Fibroblast of skin of right biceps (primary cell): ENCODE measurements around the gene UBA1.

ENCODE experiments used
- DNase-seq: peaks from one replicate; pipeline ENCODE4 v3.0.0-alpha.2; 2013

UBA1 gene

DNA sequence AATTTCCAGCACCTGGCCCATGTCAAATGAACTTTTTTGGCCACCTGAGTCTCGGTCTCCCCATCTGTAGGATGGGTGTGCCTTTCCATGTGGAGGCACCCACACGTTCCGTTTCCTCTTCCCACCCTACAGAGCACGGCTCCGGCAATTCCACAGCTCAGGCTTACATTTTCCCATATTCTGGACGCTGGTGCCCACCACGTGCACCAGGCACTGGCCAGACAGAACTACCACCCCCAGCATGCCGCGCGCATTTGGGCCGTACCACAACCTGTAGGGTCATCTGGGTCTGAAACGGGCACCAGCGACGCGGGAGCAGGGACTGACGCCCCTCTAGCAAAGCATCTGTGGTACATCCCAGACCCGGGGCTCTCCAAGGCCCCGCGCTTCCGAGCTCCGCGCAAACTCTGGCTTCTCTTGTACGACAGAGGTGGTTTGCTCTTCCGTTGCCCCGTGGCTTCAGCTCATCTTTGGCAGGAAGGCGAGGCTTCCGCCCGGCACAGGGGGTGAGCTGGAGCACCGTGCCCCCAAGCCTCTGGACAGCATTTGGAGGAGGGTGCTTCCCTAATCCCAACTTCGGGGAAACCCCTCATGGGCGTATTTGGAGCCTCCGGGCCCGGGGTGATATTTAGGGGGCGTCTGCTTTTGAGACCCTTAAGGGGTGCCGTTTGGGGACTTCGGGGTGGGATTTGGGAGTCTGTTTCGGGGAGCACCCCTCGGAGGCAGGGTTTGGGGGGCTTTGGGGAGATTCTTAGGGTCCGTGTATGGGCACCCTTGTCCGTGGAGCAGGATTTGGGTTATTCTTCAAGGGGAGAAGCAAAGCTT is 3.0 kb upstream of the UBA1 start:
- peak; percentile 94 for DNase-seq

DNA sequence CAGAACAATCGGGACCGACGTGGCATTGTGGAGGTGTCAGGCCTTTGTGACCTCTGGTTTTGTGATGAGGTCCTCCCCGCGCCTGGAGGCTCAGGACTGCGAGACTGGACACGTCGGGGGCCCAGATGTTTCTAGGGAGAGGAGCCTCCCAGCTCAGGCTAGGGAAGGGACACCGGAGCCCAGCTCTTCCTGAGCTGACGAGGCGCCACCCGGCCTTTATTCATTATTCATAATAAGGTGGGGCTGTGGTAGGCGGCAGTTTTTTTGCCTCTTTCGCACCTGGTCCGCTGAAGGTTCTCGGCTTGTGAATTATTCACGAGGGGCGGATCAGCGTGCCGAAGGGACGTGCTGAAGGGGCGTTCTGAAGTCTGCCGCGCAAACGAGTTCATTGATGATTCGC is 2.3 kb upstream of the UBA1 start:
- no peak for DNase-seq

DNA sequence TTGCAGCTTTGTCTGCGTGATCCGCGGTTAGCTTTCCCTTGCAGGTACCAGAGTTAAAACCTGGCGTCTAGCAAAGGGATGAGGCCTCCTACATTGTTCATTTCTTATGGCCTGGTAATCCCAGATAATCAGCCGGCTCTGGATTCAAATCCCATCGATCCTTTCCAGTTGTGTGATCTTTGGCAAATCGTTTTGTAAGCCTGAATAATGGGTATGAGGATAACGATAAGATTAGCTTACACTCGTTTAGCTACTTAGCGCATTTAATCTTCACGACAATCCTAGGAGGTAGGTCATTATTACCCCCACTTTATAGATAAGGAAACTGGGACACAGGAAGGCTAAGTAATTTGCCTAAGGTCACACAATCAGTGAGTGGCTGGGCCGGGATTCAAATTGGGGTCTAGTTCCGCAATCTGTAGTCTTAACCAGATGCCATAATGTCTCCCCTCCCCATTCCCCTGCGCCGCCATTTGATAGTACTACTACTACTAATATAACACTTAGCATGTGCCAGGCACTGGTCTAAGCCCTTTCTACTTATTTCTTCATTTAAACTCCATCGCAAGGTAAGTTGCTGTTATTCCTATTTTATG is 1.7 kb upstream of the UBA1 start:
- no peak for DNase-seq

DNA sequence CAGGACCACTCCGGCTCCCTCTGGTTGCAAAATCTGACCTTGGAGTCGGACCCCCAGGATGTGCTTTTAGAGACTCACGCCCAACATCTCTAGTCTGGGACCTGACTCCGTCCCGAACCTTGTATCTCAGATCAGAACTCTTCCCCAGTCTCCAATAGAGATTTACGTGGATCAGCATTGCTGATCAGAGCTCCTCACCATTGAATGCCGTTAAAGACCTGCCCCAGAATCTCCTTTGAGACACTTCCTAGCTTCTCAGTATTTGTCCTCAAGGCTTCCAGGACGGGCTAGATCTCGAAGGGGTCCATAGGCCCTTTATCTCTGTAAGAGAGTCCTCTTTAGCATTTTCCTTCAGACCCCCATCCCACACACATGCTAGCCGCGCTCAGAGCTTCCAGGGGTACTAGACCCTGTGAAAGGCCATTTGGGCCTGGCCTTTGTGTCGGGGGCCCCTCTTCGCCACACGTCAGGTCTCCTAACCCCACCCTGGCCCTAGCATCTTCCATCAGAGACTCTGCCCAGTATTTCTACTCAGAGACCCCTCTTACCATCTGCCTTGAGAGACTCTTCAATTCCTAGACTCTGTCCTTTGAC is 662 bp downstream of the UBA1 start:
- no peak for DNase-seq

DNA sequence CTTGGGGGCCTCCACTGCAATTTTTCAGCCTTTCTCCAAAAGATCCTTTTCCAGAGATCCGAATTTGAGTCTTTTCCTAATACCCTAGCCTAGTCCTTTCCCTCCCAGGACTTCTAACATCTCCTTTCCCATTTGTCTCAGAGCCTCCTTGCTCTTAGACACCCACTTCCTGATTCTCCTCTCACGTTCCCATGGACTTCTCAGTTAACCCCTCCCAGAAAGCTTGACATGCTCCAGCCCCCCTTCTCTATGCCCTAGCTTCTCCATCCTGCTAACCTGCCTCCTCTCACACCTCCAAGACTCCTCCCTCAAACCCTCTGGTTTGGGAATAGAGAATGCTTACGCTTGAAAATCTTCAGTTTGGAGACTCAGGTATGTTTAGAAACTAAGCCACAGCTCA is 2.5 kb downstream of the UBA1 start:
- DNase-seq: no peak

DNA sequence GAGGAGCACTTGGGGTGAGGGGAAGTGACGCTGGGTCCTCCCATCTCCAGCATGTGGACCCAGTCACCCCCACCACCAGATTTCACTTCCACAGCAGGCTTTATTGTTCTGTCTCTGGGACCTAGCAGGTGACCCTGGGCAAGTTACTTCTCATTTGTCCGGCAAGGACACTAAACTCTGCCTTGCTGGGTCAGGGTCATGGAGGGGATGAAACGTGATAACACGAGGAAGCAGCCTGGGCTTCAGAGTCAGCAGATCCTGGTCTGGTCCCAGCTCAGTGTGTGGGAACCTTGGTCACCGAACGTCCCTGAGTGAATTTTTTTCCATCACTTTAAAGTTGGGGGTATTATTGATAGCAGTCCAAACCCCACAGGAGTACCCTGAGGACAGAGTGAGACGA is 3.9 kb downstream of the UBA1 start:
- DNase-seq: no peak

DNA sequence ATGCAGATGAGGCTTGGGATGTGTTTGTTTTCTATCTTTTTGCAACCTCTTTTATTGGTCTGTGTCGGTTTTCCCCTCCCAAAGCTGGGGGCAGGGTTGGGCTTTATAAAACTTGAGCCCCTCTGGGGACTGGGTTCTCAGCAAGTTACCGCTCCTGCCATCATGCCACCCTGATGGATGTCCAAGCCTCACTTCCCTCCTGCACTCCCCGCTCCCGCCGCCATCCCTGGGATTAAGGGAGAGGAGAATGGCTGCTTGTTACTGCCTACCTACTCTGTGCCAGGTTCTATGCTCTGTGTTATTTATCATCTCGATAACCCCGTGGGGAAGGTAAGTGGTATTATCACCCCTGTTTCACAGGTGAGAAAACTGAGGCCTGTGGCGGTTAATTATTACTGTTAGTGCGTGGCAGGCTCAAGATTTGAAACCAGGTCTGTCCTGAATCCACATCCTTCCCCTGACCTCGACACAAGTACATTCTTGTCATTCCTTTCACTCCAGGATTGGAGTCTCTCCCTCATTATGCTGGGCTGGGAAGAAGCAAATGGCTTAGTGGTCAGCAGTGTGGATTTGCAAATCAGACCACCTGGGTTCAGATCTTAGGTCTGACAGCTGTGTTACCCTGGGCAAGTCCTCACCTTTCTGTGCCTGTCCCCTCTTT is 4.5 kb downstream of the UBA1 start:
- DNase-seq: peak; percentile 22

DNA sequence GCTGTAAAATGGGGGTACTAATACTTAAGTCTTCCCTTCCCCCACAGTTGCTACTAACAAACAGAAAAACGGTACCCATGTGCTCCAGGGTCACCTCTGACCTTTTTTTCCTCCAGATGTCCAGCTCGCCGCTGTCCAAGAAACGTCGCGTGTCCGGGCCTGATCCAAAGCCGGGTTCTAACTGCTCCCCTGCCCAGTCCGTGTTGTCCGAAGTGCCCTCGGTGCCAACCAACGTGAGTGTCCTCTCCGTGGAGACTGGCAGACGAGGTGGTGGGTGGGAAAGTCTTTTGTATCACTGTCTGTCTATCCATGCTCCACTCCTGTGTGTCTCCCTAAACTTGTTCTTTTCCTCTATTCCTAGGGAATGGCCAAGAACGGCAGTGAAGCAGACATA is 5.1 kb downstream of the UBA1 start:
- DNase-seq: no peak

DNA sequence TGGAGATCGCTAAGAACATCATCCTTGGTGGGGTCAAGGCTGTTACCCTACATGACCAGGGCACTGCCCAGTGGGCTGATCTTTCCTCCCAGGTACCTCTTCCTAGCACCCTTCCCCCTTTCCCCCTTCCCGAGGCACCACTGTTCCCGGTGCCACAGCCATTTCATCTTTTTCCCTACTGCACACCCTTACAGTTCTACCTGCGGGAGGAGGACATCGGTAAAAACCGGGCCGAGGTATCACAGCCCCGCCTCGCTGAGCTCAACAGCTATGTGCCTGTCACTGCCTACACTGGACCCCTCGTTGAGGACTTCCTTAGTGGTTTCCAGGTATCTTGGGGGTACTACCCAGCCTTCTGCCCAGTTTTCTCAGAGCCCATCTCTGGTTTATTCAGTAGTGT is 5.7 kb downstream of the UBA1 start:
- no peak for DNase-seq

DNA sequence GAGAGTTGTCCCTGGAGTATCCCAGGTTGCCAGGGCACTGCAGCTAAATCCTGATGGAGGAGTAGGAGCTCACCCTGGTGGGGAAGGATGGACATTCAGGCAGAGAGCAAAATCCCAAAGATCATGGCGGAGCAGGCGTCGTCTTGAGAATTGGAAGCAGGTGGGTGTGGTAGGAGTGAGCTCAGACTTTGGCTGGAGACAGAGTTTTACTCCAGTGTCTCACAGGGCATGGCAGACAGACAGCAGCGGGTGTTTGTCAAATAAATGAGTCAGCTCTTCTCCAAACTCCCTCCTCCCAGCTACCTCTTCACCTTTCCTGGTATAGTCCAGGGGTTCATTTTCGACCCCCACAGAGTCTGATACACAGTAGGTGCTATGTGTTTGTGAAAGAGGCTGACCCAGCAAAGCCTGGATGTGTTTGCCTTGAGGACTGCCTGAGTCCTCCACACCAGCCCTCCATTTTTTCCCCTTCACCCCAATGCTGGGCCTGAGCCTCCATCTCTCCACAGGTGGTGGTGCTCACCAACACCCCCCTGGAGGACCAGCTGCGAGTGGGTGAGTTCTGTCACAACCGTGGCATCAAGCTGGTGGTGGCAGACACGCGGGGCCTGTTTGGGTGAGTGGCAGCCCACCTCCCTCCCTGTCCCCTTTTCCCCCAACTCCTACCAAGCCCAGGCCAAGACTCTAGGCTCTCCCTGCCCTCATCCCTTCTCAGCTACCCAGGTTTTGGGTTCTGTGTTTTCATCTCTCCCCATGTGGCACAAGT is 6.9 kb downstream of the UBA1 start:
- DNase-seq: peak; percentile 61

DNA sequence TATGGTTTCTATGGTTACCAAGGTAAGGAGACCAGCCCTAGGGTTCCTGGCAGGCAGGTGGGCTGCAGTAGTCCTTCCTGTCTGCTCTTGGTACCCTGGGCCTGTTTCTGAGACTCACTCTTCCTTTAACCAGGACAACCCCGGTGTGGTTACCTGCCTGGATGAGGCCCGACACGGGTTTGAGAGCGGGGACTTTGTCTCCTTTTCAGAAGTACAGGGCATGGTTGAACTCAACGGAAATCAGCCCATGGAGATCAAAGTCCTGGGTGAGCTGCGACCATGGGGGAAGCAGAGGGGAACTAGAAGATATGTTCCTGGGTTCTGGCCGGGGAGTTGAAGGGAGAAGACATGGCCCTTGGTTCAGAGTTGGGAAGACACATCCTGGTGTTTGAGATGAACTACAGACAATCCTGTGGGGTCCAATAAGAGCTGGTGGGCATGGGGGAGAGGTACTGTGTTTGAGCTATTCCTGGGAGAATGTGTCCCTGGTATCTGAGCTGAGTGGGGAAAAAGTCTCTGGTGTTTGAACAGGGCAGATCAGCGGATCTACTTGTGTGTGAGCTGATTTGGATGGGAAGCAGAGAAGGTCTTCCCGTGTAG is 7.8 kb downstream of the UBA1 start:
- no peak for DNase-seq

DNA sequence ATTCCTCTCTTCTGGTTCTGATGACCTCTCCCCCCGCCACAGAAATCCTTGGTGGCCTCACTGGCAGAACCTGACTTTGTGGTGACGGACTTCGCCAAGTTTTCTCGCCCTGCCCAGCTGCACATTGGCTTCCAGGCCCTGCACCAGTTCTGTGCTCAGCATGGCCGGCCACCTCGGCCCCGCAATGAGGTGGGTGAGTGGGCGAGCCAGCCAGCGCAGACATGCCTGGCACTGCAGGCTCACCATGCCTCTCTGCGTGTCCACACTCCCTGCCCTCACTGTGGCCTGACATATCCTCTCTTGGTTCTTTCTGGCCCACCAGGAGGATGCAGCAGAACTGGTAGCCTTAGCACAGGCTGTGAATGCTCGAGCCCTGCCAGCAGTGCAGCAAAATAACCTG is 8.7 kb downstream of the UBA1 start:
- no peak for DNase-seq

DNA sequence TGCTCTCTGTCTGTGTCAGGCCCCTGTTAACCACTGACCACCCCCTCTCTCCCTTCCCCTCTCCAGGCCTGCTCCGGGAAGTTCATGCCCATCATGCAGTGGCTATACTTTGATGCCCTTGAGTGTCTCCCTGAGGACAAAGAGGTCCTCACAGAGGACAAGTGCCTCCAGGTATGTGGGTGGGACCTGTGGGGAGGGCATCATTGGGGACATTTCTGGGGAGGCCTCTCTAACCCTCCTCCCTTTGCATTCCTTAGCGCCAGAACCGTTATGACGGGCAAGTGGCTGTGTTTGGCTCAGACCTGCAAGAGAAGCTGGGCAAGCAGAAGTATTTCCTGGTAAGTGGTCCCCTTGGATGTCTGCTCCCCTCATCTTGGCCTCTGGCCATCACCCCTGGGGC is 9.2 kb downstream of the UBA1 start:
- DNase-seq: no peak

DNA sequence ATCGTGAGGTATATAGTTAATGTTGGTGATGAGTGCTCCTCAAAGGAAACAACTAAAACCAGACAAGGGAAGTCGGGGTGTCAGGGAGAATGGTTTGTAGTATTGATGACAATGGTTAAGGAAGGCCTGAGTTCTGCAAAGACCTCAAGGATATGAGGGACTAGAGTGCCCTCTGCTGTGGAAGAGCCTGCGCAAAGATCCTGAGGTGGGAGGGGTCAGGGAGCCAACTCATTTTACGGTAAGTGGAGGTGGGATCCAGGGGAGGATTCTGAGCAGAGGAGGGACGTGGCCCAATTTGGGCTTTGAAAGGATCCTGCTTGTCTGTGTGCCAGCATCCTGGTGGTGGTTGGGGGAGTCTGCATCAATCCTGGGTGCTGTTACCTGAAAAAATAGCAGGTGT is 11.3 kb downstream of the UBA1 start:
- no peak for DNase-seq

DNA sequence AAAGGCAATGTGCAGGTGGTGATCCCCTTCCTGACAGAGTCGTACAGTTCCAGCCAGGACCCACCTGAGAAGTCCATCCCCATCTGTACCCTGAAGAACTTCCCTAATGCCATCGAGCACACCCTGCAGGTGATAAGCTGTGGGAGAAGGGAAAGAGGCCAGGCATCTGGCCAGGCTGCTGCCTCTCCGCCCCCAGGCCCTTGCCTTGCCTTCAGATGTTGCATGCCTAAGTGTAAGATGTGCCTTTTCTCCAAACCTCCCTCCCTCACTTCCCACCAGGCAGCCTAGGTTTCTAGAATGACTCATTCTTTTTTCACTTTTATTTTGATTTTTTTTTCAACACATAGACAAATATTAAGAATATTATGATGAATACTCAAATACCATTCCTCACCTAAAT is 12.7 kb downstream of the UBA1 start:
- no peak for DNase-seq

DNA sequence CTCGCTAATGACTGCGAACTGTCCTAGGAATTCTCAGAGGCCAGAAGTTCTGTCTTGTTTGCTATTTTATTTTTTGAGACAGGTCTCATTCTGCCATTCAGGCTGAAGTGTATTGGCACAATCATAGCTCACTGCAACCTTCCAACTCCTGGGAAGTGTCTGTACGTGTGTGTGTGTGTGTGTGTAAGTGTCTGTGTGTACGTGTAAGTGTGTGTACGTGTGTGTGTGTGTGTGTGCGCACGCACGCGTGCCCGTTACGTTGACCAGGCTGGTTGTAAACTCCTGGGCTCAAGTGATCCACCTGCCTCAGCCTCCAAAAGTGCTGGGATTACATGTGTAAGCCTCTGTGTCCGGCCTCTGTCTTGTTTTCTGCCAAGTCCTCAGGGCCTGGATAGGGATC is 14.5 kb downstream of the UBA1 start:
- DNase-seq: no peak

DNA sequence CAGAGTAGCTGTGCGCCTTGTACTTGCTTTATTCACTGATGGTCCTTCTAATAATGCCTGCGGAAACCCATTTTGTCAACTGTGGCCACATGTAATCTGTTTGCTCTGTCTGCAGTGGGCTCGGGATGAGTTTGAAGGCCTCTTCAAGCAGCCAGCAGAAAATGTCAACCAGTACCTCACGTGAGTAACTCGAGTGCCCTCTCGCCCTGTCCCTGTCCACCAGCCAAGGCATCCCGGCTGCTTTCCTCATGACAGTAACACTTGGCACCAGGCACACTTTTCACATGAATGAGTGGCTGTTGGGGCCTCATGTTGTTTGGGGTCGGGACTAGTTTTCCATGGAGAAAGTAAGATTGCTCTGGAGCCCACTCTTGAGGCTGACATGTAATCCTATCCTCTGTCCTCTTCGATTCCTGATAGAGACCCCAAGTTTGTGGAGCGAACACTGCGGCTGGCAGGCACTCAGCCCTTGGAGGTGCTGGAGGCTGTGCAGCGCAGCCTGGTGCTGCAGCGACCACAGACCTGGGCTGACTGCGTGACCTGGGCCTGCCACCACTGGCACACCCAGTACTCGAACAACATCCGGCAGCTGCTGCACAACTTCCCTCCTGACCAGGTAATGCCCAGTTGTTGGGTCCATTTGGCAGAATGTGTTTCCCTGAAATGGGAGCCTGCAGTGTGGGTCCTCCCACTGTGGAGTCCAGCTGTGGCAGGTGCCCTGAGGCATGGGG is 16.0 kb downstream of the UBA1 start:
- DNase-seq: no peak

DNA sequence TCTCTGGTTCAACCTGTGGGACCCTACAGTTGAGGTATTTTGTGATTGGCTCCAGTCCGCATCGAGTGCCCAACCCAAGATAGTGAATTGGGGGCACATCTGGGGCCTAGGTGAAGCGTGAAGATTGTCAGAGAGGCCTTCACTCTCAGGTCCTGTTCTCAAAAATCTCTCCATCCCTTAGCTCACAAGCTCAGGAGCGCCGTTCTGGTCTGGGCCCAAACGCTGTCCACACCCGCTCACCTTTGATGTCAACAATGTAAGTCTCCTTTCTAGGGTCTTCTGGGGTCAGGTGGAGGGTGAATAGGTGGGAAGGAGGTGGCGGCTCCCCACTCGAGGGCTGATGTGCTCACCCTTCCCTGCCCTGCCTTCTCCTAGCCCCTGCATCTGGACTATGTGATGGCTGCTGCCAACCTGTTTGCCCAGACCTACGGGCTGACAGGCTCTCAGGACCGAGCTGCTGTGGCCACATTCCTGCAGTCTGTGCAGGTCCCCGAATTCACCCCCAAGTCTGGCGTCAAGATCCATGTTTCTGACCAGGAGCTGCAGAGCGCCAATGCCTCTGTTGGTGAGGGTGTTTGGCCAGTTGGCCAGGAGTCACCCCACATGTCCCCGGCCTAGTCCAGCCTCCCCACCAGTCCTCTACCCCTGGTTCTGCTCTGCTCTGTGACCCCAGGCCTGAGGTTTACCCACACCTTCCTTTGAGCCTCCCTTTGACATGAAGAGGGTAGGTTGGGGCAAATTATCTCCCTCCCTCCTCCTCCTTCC is 17.2 kb downstream of the UBA1 start:
- no peak for DNase-seq

DNA sequence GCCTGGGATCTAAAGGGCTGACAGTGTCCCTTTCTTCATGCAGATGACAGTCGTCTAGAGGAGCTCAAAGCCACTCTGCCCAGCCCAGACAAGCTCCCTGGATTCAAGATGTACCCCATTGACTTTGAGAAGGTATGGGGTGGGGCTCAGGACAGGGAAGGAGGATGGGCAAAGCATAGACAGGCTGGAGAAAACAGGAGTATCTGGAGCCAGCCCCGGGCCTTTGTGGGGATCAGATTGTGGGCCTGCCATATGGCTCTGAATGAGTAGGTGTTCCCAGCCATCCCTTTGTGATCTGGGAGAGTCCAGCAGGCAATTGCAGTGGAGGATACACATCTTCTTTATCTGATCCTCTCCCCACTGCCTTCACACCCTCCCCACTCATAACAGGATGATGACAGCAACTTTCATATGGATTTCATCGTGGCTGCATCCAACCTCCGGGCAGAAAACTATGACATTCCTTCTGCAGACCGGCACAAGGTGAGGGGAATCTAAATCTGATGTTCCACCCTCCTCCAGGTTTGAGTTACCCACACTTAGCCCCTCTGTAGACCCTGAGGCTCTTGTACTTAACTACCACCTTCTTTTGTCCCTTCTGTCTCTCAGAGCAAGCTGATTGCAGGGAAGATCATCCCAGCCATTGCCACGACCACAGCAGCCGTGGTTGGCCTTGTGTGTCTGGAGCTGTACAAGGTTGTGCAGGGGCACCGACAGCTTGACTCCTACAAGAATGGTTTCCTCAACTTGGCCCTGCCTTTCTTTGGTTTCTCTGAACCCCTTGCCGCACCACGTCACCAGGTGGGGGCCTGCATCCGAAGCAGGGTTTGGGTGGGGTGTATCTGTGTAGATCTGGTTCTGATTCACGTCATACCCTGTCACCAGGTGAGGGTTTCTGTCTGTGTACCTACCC is 19.0 kb downstream of the UBA1 start:
- no peak for DNase-seq

DNA sequence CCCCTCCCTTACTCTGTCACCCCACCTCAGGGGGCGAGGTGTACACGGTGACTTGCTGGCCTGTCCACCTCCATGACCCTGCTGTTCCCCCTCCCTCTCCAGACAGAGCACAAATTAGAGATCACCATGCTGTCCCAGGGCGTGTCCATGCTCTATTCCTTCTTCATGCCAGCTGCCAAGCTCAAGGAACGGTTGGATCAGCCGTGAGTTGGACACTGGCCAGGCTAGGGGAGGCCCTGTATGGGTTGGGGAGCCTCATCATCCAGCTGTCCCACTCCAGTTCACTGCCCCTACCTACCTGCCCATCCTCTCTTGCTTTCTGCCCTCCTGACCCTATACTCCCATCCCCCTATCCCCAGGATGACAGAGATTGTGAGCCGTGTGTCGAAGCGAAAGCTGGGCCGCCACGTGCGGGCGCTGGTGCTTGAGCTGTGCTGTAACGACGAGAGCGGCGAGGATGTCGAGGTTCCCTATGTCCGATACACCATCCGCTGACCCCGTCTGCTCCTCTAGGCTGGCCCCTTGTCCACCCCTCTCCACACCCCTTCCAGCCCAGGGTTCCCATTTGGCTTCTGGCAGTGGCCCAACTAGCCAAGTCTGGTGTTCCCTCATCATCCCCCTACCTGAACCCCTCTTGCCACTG is 20.9 kb downstream of the UBA1 start:
- no peak for DNase-seq
